GM23248 (cell line): ENCODE measurements around the gene PAM. TPM values are rescaled to one million over a fixed set of nuclear protein-coding genes. Genes with fewer than 3 reads are reported as not detected.
"Not testable (repeated sequence)": the region's sequence is repeated elsewhere in the genome, so short reads cannot be mapped to it uniquely, and the experiment has no call there.

Source experiments
- DNase-seq: peaks from one replicate; pipeline ENCODE4 v3.0.0-alpha.2; 2015
- H2AFZ ChIP-seq: fragments of 200-600 bp; sonication (generic); 2 replicates; pipeline ENCODE4 v1.6.1; 2016; ENCODE audit warnings: antibody characterized with exemption
- H3F3A ChIP-seq: fragments of 200-600 bp; sonication (generic); 2 replicates; pipeline ENCODE4 v1.6.1; 2016; ENCODE audit warnings: mild to moderate bottlenecking, antibody characterized with exemption, mixed run types; ENCODE audit not compliant: insufficient read depth
- H3K27ac ChIP-seq: fragments of 200-600 bp; sonication (generic); 2 replicates; pipeline ENCODE4 v1.5.1; 2016; ENCODE audit warnings: mild to moderate bottlenecking
- H3K27me3 ChIP-seq: fragments of 200-600 bp; sonication (generic); replicated peaks from 2 replicates; pipeline ENCODE4 v1.6.1; 2016; ENCODE audit warnings: mild to moderate bottlenecking; ENCODE audit not compliant: insufficient read depth
- H3K36me3 ChIP-seq: fragments of 200-600 bp; sonication (generic); 2 replicates; pipeline ENCODE4 v1.6.1; 2016; ENCODE audit warnings: low read depth, mild to moderate bottlenecking
- H3K4me1 ChIP-seq: fragments of 200-600 bp; sonication (generic); 2 replicates; pipeline ENCODE4 v1.6.1; 2016; ENCODE audit warnings: mild to moderate bottlenecking; ENCODE audit not compliant: insufficient read depth
- H3K4me2 ChIP-seq: fragments of 200-600 bp; sonication (generic); one replicate; pipeline ENCODE4 v1.6.1; 2016; ENCODE audit warnings: mild to moderate bottlenecking; ENCODE audit not compliant: unreplicated experiment
- H3K4me3 ChIP-seq: fragments of 200-600 bp; sonication (generic); 2 replicates; pipeline ENCODE4 v1.5.1; 2016; ENCODE audit warnings: mild to moderate bottlenecking
- H3K79me2 ChIP-seq: fragments of 200-600 bp; sonication (generic); 2 replicates; pipeline ENCODE4 v1.6.1; 2016; ENCODE audit warnings: mild to moderate bottlenecking; ENCODE audit not compliant: insufficient read depth
- H3K9ac ChIP-seq: fragments of 200-600 bp; sonication (generic); 2 replicates; pipeline ENCODE4 v1.6.1; 2016; ENCODE audit warnings: mild to moderate bottlenecking
- H3K9me2 ChIP-seq: fragments of 200-600 bp; sonication (generic); 2 replicates; pipeline ENCODE4 v1.6.1; 2016; ENCODE audit warnings: mixed run types, mild to moderate bottlenecking, moderate library complexity; ENCODE audit not compliant: insufficient read depth
- H3K9me3 ChIP-seq: fragments of 200-600 bp; sonication (generic); one replicate; pipeline ENCODE4 v1.6.1; 2017; ENCODE audit warnings: low read depth
- H4K20me1 ChIP-seq: fragments of 200-600 bp; sonication (generic); 2 replicates; pipeline ENCODE4 v1.6.0; 2016; ENCODE audit not compliant: insufficient read depth
- EZH2 ChIP-seq: fragments of 200-600 bp; sonication (generic); IDR thresholded peaks from 2 replicates; pipeline ENCODE4 v1.6.1; 2018; ENCODE audit warnings: antibody characterized with exemption, mild to moderate bottlenecking; ENCODE audit not compliant: insufficient read depth, poor library complexity, severe bottlenecking
- EZH2phosphoT487 ChIP-seq: fragments of 200-600 bp; sonication (generic); IDR thresholded peaks from 2 replicates; pipeline ENCODE4 v1.6.1; 2018; ENCODE audit warnings: antibody characterized with exemption, moderate library complexity, mild to moderate bottlenecking, low read depth; ENCODE audit not compliant: insufficient read depth
- WGBS, 2 experiments: methylation state at CpG; one replicate each; pipeline ENCODE4 v1.1.6; 2015 to 2017; ENCODE audit warnings: low lambda C conversion rate in 2 of 2, low coverage in 1 of 2; ENCODE audit errors: missing lambda C conversion rate in 2 of 2; 5-methylcytosine and 5-hydroxymethylcytosine counted together
- in situ Hi-C: fragments of 300-500 bp; cut with MboI; formaldehyde crosslinking; loops from 2 replicates; pipeline ENCODE4 v1.15.0; 2020
- polyA plus RNA-seq: library from polyadenylated mRNA; unstranded; fragments of >200 nt; fragmentation: Nextera tagmentation; extraction: Ambion mirVana; gene quantifications from 2 replicates; pipeline ENCODE4 v1.2.1, GENCODE V29; 2016
- total RNA-seq: library from RNA; depleted of rRNA; stranded (reverse); fragments of >200 nt; shearing (Covaris generic); gene quantifications from 2 replicates; pipeline ENCODE4 v1.2.3, GENCODE V29; 2014

PAM gene
- total and polyA plus RNA-seq, 2 experiments from 2014 or later, result 429 to 499 TPM

DNA sequence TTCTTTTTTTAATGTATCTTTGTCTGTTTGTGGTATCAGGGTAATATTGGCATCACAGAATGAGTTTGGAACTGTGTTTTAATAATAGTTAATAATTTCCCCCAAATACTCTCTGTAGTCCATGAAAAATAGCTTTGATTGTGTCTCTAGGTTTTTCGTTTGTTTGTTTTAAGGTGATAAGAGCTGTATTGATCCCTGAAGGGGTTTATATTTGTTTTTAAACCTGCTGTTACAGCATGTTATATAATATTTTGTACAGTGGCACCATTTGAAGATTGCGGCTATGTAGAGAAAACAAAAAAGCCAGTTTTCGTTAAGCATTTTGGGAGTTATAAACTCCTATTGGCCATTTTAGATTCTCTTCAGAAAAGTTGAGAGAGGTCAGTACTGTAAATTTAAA is 15.7 kb downstream of the PAM start:
- 96 to 98% methylated on average over 3 of the region's 3 CpGs for WGBS, 2 experiments
- H2AFZ ChIP-seq, result no peak overlapping the region

DNA sequence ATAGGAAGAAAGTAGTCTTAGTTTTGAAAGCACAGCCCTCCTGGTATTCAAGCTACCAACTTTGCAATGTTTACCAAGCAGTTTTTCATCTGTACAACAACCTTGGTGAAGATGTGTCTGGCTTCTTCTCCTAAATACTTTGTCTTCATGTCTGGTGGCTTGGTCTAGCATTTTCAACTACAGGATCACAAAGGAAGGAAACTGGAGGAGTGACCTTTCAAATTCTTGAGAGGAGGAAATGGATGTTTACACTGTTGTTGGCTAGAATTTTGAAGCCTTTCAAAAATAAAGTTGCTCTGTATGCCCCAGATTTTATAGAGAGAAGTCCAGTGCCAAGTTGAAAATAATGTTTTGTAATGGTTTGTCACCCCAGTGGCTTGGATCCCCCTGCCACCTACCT is 16.3 kb downstream of the PAM start:
- Histone ChIP-seq H3K9me2 (no peaks in the 10 kb centered on the region), H3K9me3 (no peaks in the 10 kb centered on the region), H3K79me2 (peaks cover 99% of the 10 kb centered on the region), H3K9ac (no peak overlapping the region), H3K4me2 (no peak overlapping the region), H3K27ac (no peak overlapping the region), H3K4me3 (no peak overlapping the region), H4K20me1 (peaks cover 12% of the 10 kb centered on the region; the same call in 1 of the 2 replicates), H3K27me3 (no peaks in the 10 kb centered on the region), H3K4me1 (peaks cover 14% of the 10 kb centered on the region), H2AFZ (no peak overlapping the region), H3K36me3 (no peaks in the 10 kb centered on the region), H3F3A (0 out of 2 replicates have a peak, but pooled peaks cover 4% of the 10 kb centered on the region)
- DNase-seq, result no peak
- in situ Hi-C loops, result loop anchor here (10.0 kb wide), 1 partner anchor 87 kb away; no protein-coding TSS in a partner anchor
- TF ChIP-seq EZH2 (no peak), EZH2phosphoT487 (no peak)

More for the DNA sequence above, 15.7 kb downstream of the PAM start:
- Histone ChIP-seq H3K27me3 (no peaks in the 10 kb centered on the region), H3K27ac (no peak overlapping the region), H3K79me2 (peaks cover 99% of the 10 kb centered on the region), H3K36me3 (no peaks in the 10 kb centered on the region), H3F3A (0 out of 2 replicates have a peak, but pooled peaks cover 4% of the 10 kb centered on the region), H3K9me3 (no peaks in the 10 kb centered on the region), H4K20me1 (peaks cover 12% of the 10 kb centered on the region; the same call in 1 of the 2 replicates), H3K9me2 (no peaks in the 10 kb centered on the region), H3K9ac (no peak overlapping the region), H3K4me2 (no peak overlapping the region), H3K4me3 (no peak overlapping the region), H3K4me1 (peaks cover 14% of the 10 kb centered on the region)
- in situ Hi-C loops, result loop anchor here (10.0 kb wide), 1 partner anchor 86 kb away; no protein-coding TSS in a partner anchor
- no peak for DNase-seq
- TF ChIP-seq EZH2, result no peak
- TF ChIP-seq EZH2phosphoT487, result no peak

DNA sequence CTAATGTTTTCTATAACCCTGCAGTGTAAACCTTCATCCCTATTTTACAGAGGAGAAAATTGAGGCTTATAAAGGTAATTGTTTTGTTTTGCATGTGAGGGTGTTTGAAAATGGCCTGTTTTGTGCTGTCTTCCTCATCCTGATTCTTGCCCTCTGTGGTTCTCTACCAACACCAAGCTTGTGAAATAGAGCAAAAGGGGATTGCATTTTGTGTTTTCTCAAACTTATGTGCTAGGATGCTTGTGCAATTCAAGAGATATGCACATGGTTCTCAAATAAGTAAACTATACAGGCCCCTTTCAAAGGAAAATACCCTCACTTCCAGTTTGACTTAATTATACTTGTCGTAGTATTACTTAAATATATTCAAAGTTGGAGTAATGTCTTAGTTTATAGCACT is 17.2 kb downstream of the PAM start:
- Histone ChIP-seq H3K4me1 (peaks cover 16% of the 10 kb centered on the region), H3K9me3 (no peaks in the 10 kb centered on the region), H3F3A (0 out of 2 replicates have a peak, but pooled peaks cover 4% of the 10 kb centered on the region), H3K27ac (no peak overlapping the region), H3K4me2 (no peak overlapping the region), H3K4me3 (no peak overlapping the region), H3K9me2 (no peaks in the 10 kb centered on the region), H3K27me3 (no peaks in the 10 kb centered on the region), H3K36me3 (no peaks in the 10 kb centered on the region), H3K9ac (no peak overlapping the region), H2AFZ (no peak overlapping the region), H4K20me1 (peaks cover 12% of the 10 kb centered on the region; the same call in 1 of the 2 replicates), H3K79me2 (peaks cover 99% of the 10 kb centered on the region)
- TF ChIP-seq EZH2, result no peak
- no peak for TF ChIP-seq EZH2phosphoT487
- 98 to 100% methylated on average over 1 of the region's 1 CpG for WGBS, 2 experiments
- in situ Hi-C loops, result loop anchor here (10.0 kb wide), 1 partner anchor 87 kb away; no protein-coding TSS in a partner anchor
- no peak for DNase-seq

DNA sequence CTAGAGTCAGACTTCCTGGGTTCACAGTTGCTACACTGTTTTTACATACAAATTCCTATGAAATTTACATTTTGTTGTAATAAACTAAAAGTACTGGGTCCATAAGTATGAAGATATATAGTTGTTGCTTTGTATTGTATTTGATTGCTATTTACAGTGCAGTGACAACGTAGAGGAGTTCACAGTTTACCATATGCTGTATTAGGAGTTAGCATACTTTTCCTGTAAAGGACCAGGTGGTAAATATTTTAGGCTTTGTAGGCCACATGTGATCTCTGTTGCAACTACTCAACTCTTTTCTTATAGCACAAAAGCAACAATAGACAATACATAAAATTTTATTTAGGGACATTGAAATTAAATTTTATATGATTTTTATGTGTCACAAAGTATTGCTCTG is 18.0 kb downstream of the PAM start:
- Histone ChIP-seq H3K9ac (no peak overlapping the region), H3K4me2 (no peak overlapping the region), H3K27ac (no peak overlapping the region), H3K4me1 (peaks cover 19% of the 10 kb centered on the region), H4K20me1 (peaks cover 12% of the 10 kb centered on the region; the same call in 1 of the 2 replicates), H3K27me3 (no peaks in the 10 kb centered on the region), H3K4me3 (no peak overlapping the region), H3F3A (0 out of 2 replicates have a peak, but pooled peaks cover 4% of the 10 kb centered on the region), H3K9me3 (no peaks in the 10 kb centered on the region), H2AFZ (no peak overlapping the region), H3K79me2 (peaks cover 99% of the 10 kb centered on the region), H3K9me2 (no peaks in the 10 kb centered on the region), H3K36me3 (no peaks in the 10 kb centered on the region)
- in situ Hi-C loops, result loop anchor here (10.0 kb wide), 1 partner anchor 88 kb away; no protein-coding TSS in a partner anchor
- TF ChIP-seq EZH2 (no peak), EZH2phosphoT487 (no peak)
- 92 to 94% methylated on average over 1 of the region's 1 CpG for WGBS, 2 experiments
- DNase-seq, result no peak

DNA sequence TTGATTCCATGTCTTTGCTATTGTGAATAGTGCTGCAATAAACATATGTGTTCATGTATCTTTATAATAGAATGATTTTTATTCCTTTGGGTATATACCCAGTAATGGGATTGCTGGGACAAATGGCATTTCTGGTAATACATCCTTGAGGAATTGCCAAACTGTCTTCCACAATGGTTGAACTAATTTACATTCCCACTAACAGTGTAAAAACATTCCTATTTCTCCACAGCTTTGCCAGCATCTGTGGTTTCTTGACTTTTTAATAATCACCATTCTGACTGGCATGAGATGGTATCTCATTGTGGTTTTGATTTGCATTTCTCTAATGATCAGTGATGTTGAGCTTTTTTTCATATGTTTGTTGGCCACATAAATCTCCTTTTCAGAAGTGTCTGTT is 20.7 kb downstream of the PAM start:
- H3K4me3 ChIP-seq, H3K9ac ChIP-seq, H3K9me2 ChIP-seq, H3K27me3 ChIP-seq, H3K4me2 ChIP-seq, H3K27ac ChIP-seq, H2AFZ ChIP-seq, DNase-seq, H3F3A ChIP-seq, H4K20me1 ChIP-seq, H3K36me3 ChIP-seq, H3K9me3 ChIP-seq: not testable (repeated sequence)
- H3K79me2 ChIP-seq, result peaks cover 83% of the 10 kb centered on the region
- in situ Hi-C loops, result loop anchor here (10.0 kb wide), 1 partner anchor 91 kb away; no protein-coding TSS in a partner anchor
- peaks cover 28% of the 10 kb centered on the region for H3K4me1 ChIP-seq
